Loucy (cell line): Measurements from ENCODE around the gene IFNLR1.

Experiments
- H2AFZ ChIP-seq: fragments of 200-600 bp; sonication (generic); 2 replicates; pipeline ENCODE4 v1.6.0; 2016; ENCODE audit warnings: antibody characterized with exemption, mild to moderate bottlenecking, low read length, moderate library complexity
- H3F3A ChIP-seq: fragments of 200-600 bp; 2 replicates; pipeline ENCODE4 v1.6.0; 2016; ENCODE audit warnings: antibody characterized with exemption, low read depth, mild to moderate bottlenecking
- H3K27me3 ChIP-seq: fragments of 200-600 bp; sonication (generic); 2 replicates; pipeline ENCODE4 v1.6.1; 2014; ENCODE audit warnings: low read length, mild to moderate bottlenecking; ENCODE audit not compliant: insufficient read depth, poor library complexity, severe bottlenecking
- H3K36me3 ChIP-seq: fragments of 200-600 bp; sonication (generic); 2 replicates; pipeline ENCODE4 v1.6.1; 2016; ENCODE audit warnings: low read length; ENCODE audit not compliant: insufficient read depth
- H3K4me1 ChIP-seq: fragments of 200-600 bp; sonication (generic); 2 replicates; pipeline ENCODE4 v1.5.1; 2014; ENCODE audit warnings: low read length, mild to moderate bottlenecking; ENCODE audit not compliant: insufficient read depth, poor library complexity, severe bottlenecking
- H3K4me2 ChIP-seq: fragments of 200-600 bp; sonication (generic); 2 replicates; pipeline ENCODE4 v1.6.0; 2014; ENCODE audit warnings: antibody characterized with exemption, low read length, low read depth, mild to moderate bottlenecking; ENCODE audit not compliant: poor library complexity, severe bottlenecking
- H3K4me3 ChIP-seq: fragments of 200-600 bp; sonication (generic); 2 replicates; pipeline ENCODE4 v1.5.1; 2014; ENCODE audit warnings: low read length, mild to moderate bottlenecking, mixed read lengths; ENCODE audit not compliant: poor library complexity, severe bottlenecking
- H3K79me2 ChIP-seq: fragments of 200-600 bp; sonication (generic); 2 replicates; pipeline ENCODE4 v1.6.1; 2014; ENCODE audit warnings: low read length; ENCODE audit not compliant: insufficient read depth
- H3K9ac ChIP-seq: fragments of 200-600 bp; sonication (generic); 2 replicates; pipeline ENCODE4 v1.6.0; 2014; ENCODE audit warnings: mild to moderate bottlenecking, low read depth, low read length, moderate library complexity; ENCODE audit not compliant: poor library complexity, severe bottlenecking
- H3K9me2 ChIP-seq: fragments of 200-600 bp; sonication (generic); replicated peaks from 2 replicates; pipeline ENCODE4 v1.6.1; 2016; ENCODE audit warnings: low read depth, low read length, mixed read lengths
- H3K9me3 ChIP-seq: fragments of 200-600 bp; sonication (generic); 2 replicates; pipeline ENCODE4 v1.6.1; 2014; ENCODE audit warnings: mild to moderate bottlenecking, antibody characterized with exemption, low read length, low read depth; ENCODE audit not compliant: insufficient read depth
- H4K20me1 ChIP-seq: fragments of 200-600 bp; sonication (generic); 2 replicates; pipeline ENCODE4 v1.6.0; 2014; ENCODE audit warnings: antibody characterized with exemption, low read length, mild to moderate bottlenecking; ENCODE audit not compliant: insufficient read depth, poor library complexity, severe bottlenecking
- EZH2phosphoT487 ChIP-seq: fragments of 200-600 bp; IDR thresholded peaks from 2 replicates; pipeline ENCODE4 v1.6.1; 2018; ENCODE audit warnings: antibody characterized with exemption, mild to moderate bottlenecking, moderate library complexity, borderline replicate concordance
- TF ChIP-seq, protein P1 (sequence below): fragments of 200-600 bp; sonication (generic); conservative IDR thresholded peaks from 2 replicates; pipeline ENCODE4 v1.5.1; 2014; ENCODE audit warnings: mild to moderate bottlenecking, antibody characterized with exemption, low read length

The IFNLR1 gene

GRCh38 chr1:24186993-24187790, at the start of gene IFNLR1:
TSS of gene IFNLR1 (minus strand) at chr1:24187289. CDS start at chr1:24187248, 41 bp downstream.
- Histone ChIP-seq H2AFZ (peak within 1 kb of the TSS; percentile 92), H3K4me1 (peaks cover 60% of the 10 kb centered on the region), H3K9ac (peak within 1 kb of the TSS; percentile 81), H3K79me2 (no peaks in the 10 kb centered on the region), H3K9me2 (no peaks in the 10 kb centered on the region), H4K20me1 (no peaks in the 10 kb centered on the region), H3K36me3 (no peaks in the 10 kb centered on the region), H3K4me2 (peak within 1 kb of the TSS; percentile 78), H3F3A (0 out of 2 replicates have a peak, but pooled peaks cover 9% of the 10 kb centered on the region), H3K27me3 (no peaks in the 10 kb centered on the region), H3K9me3 (no peaks in the 10 kb centered on the region), H3K4me3 (peak within 1 kb of the TSS; percentile 84)
- TF ChIP-seq, protein P1, sequence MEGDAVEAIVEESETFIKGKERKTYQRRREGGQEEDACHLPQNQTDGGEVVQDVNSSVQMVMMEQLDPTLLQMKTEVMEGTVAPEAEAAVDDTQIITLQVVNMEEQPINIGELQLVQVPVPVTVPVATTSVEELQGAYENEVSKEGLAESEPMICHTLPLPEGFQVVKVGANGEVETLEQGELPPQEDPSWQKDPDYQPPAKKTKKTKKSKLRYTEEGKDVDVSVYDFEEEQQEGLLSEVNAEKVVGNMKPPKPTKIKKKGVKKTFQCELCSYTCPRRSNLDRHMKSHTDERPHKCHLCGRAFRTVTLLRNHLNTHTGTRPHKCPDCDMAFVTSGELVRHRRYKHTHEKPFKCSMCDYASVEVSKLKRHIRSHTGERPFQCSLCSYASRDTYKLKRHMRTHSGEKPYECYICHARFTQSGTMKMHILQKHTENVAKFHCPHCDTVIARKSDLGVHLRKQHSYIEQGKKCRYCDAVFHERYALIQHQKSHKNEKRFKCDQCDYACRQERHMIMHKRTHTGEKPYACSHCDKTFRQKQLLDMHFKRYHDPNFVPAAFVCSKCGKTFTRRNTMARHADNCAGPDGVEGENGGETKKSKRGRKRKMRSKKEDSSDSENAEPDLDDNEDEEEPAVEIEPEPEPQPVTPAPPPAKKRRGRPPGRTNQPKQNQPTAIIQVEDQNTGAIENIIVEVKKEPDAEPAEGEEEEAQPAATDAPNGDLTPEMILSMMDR: no peak
- no peak for TF ChIP-seq EZH2phosphoT487

GRCh38 chr1:24235921-24236788, 49.1 kb upstream of the IFNLR1 start:
- Histone ChIP-seq H3K9ac (no peak overlapping the region), H3K4me3 (no peak overlapping the region), H4K20me1 (no peaks in the 10 kb centered on the region), H3K4me2 (no peak overlapping the region), H3K9me3 (no peaks in the 10 kb centered on the region), H3F3A (no peaks in the 10 kb centered on the region), H3K36me3 (no peaks in the 10 kb centered on the region), H3K9me2 (no peaks in the 10 kb centered on the region), H3K79me2 (no peaks in the 10 kb centered on the region), H2AFZ (no peak overlapping the region), H3K4me1 (no peaks in the 10 kb centered on the region), H3K27me3 (no peaks in the 10 kb centered on the region)
- TF ChIP-seq, protein P1: no peak
- TF ChIP-seq EZH2phosphoT487: no peak

DNA sequence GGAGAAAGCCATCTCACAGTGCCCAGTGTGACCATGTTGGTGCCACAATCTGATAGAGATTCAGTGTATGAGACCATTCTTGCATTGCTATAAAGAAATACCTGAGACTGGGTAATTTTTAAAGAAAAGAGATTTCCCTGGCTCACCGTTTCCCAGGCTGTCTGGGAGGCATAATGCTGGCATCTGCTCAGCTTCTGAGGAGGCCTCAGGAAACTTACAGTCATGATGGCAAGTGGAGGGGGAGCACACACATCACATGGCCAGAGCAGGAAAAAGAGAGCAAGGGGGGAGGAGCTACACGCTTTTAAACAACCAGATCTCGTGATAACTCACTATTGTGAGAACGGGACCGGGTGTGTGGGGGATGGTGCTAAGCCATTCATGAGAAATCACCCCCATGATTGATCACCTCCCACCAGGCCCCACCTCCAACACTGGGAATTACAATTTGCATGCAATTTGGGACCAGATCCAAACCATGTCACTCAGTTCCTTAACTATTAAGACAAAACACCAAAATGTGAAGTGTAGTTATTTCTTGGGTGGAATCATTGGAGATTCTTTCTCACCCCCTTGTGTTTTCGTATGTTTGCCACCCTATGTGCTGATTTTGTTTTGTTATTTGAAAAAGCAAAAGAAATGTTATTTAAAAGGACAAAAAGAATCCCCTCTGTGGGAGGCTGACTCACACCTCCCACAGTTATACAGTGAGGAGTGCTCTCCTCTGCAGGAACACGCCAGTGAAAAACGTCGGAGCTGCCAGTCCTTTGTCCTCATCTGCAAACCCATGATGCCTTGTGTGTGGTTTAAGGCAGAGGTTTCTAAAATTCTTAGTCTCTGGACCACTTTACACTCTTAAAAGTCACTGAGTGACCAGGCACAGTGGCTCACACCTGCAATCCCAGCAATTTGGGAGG, 46.9 kb upstream of the IFNLR1 start:
- TF ChIP-seq, protein P1: no peak
- TF ChIP-seq EZH2phosphoT487: no peak
- H3K9me2 ChIP-seq: no peaks in the 10 kb centered on the region
- H3K4me2 ChIP-seq: no peak overlapping the region
- H3K9ac ChIP-seq: no peak overlapping the region
- no peaks in the 10 kb centered on the region for H3K36me3 ChIP-seq
- no peaks in the 10 kb centered on the region for H3F3A ChIP-seq
- no peak overlapping the region for H3K4me3 ChIP-seq
- H3K9me3 ChIP-seq: no peaks in the 10 kb centered on the region
- H3K4me1 ChIP-seq: no peaks in the 10 kb centered on the region
- no peaks in the 10 kb centered on the region for H3K79me2 ChIP-seq
- no peak overlapping the region for H2AFZ ChIP-seq
- H3K27me3 ChIP-seq: no peaks in the 10 kb centered on the region
- no peaks in the 10 kb centered on the region for H4K20me1 ChIP-seq
